H9 (cell line): ENCODE data around the gene P4HTM. TPM values are rescaled to one million over a fixed set of nuclear protein-coding genes. Genes with fewer than 3 reads are reported as not detected.

Experiments
- DNase-seq: peaks from one replicate; pipeline ENCODE4 v3.0.0-alpha.2; 2017
- H2AFZ ChIP-seq: one replicate; pipeline ENCODE4 v1.6.1; 2013; ENCODE audit warnings: mild to moderate bottlenecking, low read length, control low read depth, moderate library complexity
- H2AK5ac ChIP-seq: 2 replicates; pipeline ENCODE4 v1.6.1; 2013; ENCODE audit warnings: low read length, control low read depth, mixed read lengths; ENCODE audit not compliant: insufficient read length
- H2BK120ac ChIP-seq: one replicate; pipeline ENCODE4 v1.6.1; 2013; ENCODE audit warnings: low read depth, mild to moderate bottlenecking, low read length, control low read depth, inconsistent platforms; ENCODE audit not compliant: poor library complexity, severe bottlenecking
- H2BK12ac ChIP-seq: 2 replicates; pipeline ENCODE4 v1.6.1; 2013; ENCODE audit warnings: low read length, control low read depth, mixed read lengths, low read depth; ENCODE audit not compliant: insufficient read length
- H2BK15ac ChIP-seq: 2 replicates; pipeline ENCODE4 v1.6.1; 2013; ENCODE audit warnings: low read depth, low read length, control low read depth
- H2BK20ac ChIP-seq: one replicate; pipeline ENCODE4 v1.6.1; 2013; ENCODE audit warnings: low read depth, mild to moderate bottlenecking, low read length, control low read depth, inconsistent platforms; ENCODE audit not compliant: poor library complexity, severe bottlenecking
- H2BK5ac ChIP-seq: 2 replicates; pipeline ENCODE4 v1.6.1; 2013; ENCODE audit warnings: low read length, control low read depth, mixed read lengths; ENCODE audit not compliant: insufficient read length
- H3K14ac ChIP-seq: 2 replicates; pipeline ENCODE4 v1.6.1; 2013; ENCODE audit warnings: low read length, control low read depth; ENCODE audit not compliant: insufficient read depth
- H3K18ac ChIP-seq: 2 replicates; pipeline ENCODE4 v1.6.1; 2013; ENCODE audit warnings: low read depth, mild to moderate bottlenecking, mixed read lengths, low read length, control low read depth; ENCODE audit not compliant: insufficient read length
- H3K23ac ChIP-seq: 2 replicates; pipeline ENCODE4 v1.6.1; 2013; ENCODE audit warnings: low read length, control low read depth, mixed read lengths, low read depth; ENCODE audit not compliant: insufficient read length
- H3K23me2 ChIP-seq: 2 replicates; pipeline ENCODE4 v1.6.1; 2013; ENCODE audit warnings: low read depth, mild to moderate bottlenecking, mixed read lengths, low read length, control low read depth; ENCODE audit not compliant: insufficient read length, poor library complexity, severe bottlenecking
- H3K27ac ChIP-seq: 2 replicates; pipeline ENCODE4 v1.5.1; 2013; ENCODE audit warnings: low read length, control low read depth, mixed read lengths, low read depth; ENCODE audit not compliant: insufficient read length
- H3K27me3 ChIP-seq: 2 replicates; pipeline ENCODE4 v1.6.1; 2013; ENCODE audit warnings: low read length, control low read depth, inconsistent platforms; ENCODE audit not compliant: insufficient read depth
- H3K4ac ChIP-seq: 2 replicates; pipeline ENCODE4 v1.6.1; 2013; ENCODE audit warnings: low read depth, mild to moderate bottlenecking, control low read depth, inconsistent platforms, low read length, moderate library complexity
- H3K4me1 ChIP-seq: 2 replicates; pipeline ENCODE4 v1.6.1; 2013; ENCODE audit warnings: low read length, control low read depth, inconsistent platforms; ENCODE audit not compliant: insufficient read depth
- H3K4me2 ChIP-seq: 2 replicates; pipeline ENCODE4 v1.6.1; 2013; ENCODE audit warnings: low read length, control low read depth, mixed read lengths; ENCODE audit not compliant: insufficient read length, insufficient read depth
- H3K56ac ChIP-seq: 2 replicates; pipeline ENCODE4 v1.6.1; 2013; ENCODE audit warnings: low read depth, mild to moderate bottlenecking, mixed read lengths, low read length, control low read depth; ENCODE audit not compliant: insufficient read length
- H3K79me1 ChIP-seq: 2 replicates; pipeline ENCODE4 v1.6.1; 2013; ENCODE audit warnings: low read depth, mild to moderate bottlenecking, moderate library complexity, low read length, control low read depth, inconsistent platforms; ENCODE audit not compliant: insufficient read depth, poor library complexity, severe bottlenecking
- H3K79me2 ChIP-seq: 2 replicates; pipeline ENCODE4 v1.6.1; 2013; ENCODE audit warnings: low read length, control low read depth, inconsistent platforms; ENCODE audit not compliant: insufficient read depth
- H3K9ac ChIP-seq: 2 replicates; pipeline ENCODE4 v1.6.1; 2013; ENCODE audit warnings: low read length, control low read depth, mixed read lengths; ENCODE audit not compliant: insufficient read length; ENCODE audit errors: extremely low read depth
- H3K9me3 ChIP-seq: one replicate; pipeline ENCODE4 v1.6.1; 2013; ENCODE audit warnings: low read depth, low read length, inconsistent platforms; ENCODE audit not compliant: control insufficient read depth
- H3T11ph ChIP-seq: one replicate; pipeline ENCODE4 v1.6.1; 2013; ENCODE audit warnings: mild to moderate bottlenecking, low read length, control low read depth, inconsistent platforms
- H4K20me1 ChIP-seq: one replicate; pipeline ENCODE4 v1.6.1; 2013; ENCODE audit not compliant: control insufficient read depth, insufficient read length, insufficient read depth
- H4K5ac ChIP-seq: 2 replicates; pipeline ENCODE4 v1.6.1; 2013; ENCODE audit warnings: low read depth, mild to moderate bottlenecking, mixed read lengths, low read length, control low read depth; ENCODE audit not compliant: insufficient read length
- H4K8ac ChIP-seq: replicated peaks from 2 replicates; pipeline ENCODE4 v1.6.1; 2013; ENCODE audit warnings: low read length, control low read depth, mixed read lengths, low read depth; ENCODE audit not compliant: insufficient read length
- H4K91ac ChIP-seq: 2 replicates; pipeline ENCODE4 v1.6.1; 2013; ENCODE audit warnings: low read depth, mild to moderate bottlenecking, moderate library complexity, mixed read lengths, low read length, control low read depth; ENCODE audit not compliant: insufficient read length
- H3K27ac Mint-ChIP-seq, 3 experiments: 2 replicates in 2 of 3; 3 replicates in 1 of 3; pipeline ENCODE4 v1.8.0; 2020 to 2021; ENCODE audit warnings: mixed read lengths in 3 of 3, mild to moderate bottlenecking in 1 of 3, moderate library complexity in 1 of 3
- H3K27me3 Mint-ChIP-seq: 2 replicates; pipeline ENCODE4 v1.8.0; 2021; ENCODE audit warnings: low read depth, mild to moderate bottlenecking, moderate library complexity, mixed read lengths
- H3K36me3 Mint-ChIP-seq, 3 experiments: 2 replicates in 2 of 3; 3 replicates in 1 of 3; pipeline ENCODE4 v1.8.0; 2020 to 2021; ENCODE audit warnings: low read depth in 3 of 3, mixed read lengths in 3 of 3; ENCODE audit not compliant: insufficient read depth in 1 of 3
- H3K4me1 Mint-ChIP-seq, 2 experiments: 2 replicates each; pipeline ENCODE4 v1.8.0; 2020; ENCODE audit warnings: mixed read lengths in 2 of 2
- H3K4me3 Mint-ChIP-seq, 2 experiments: 2 replicates in 1 of 2; 3 replicates in 1 of 2; pipeline ENCODE4 v1.8.0; 2020 to 2021; ENCODE audit warnings: mild to moderate bottlenecking in 2 of 2, mixed read lengths in 2 of 2, moderate library complexity in 1 of 2
- H3K9me3 Mint-ChIP-seq, 2 experiments: 2 replicates in 1 of 2; 3 replicates in 1 of 2; pipeline ENCODE4 v1.8.0; 2020; ENCODE audit warnings: mild to moderate bottlenecking in 2 of 2, mixed read lengths in 2 of 2, moderate library complexity in 1 of 2
- CTCF ChIP-seq: fragments of 200-600 bp; sonication (generic); conservative IDR thresholded peaks from 3 replicates; pipeline ENCODE4 v1.8.0; 2021; ENCODE audit warnings: antibody characterized with exemption, mild to moderate bottlenecking
- WGBS: extraction: QIAGEN DNeasy Blood & Tissue Kit; methylation state at CpG from one replicate; pipeline ENCODE4 v1.1.7; 2013; ENCODE audit warnings: missing lambda C conversion rate, low lambda C conversion rate, mixed read lengths; ENCODE audit not compliant: insufficient read length; ENCODE audit errors: extremely low coverage; 5-methylcytosine and 5-hydroxymethylcytosine counted together
- total RNA-seq: library from RNA; stranded (reverse); gene quantifications from 2 replicates; pipeline ENCODE4 v1.2.1, GENCODE V29; 2021

P4HTM gene
- total RNA-seq, 1 experiment from 2014 or later = 36.0 TPM

- no peak overlapping the region for H2BK20ac ChIP-seq
- H3K27ac ChIP-seq = no peak overlapping the region
- H3K4me2 ChIP-seq = peak overlapping the region; percentile 87
- no peak overlapping the region for H3K4ac ChIP-seq
- no peak overlapping the region for H3K56ac ChIP-seq
- H2BK5ac ChIP-seq = no peak overlapping the region
- H3K4me1 ChIP-seq = no peaks in the 10 kb centered on the region
- no peak overlapping the region for H3K23ac ChIP-seq
- WGBS = no CpG with 5 or more reads among the region's 12 CpGs
- H2BK120ac ChIP-seq = no peak overlapping the region
- H3T11ph ChIP-seq = no peak overlapping the region
- TF ChIP-seq CTCF = no peak
- peaks cover 23 to 24% of the 10 kb centered on the region in 2 experiments for H3K4me1 Mint-ChIP-seq
- H3K4me3 Mint-ChIP-seq = peak overlapping the region; percentile 91 to 95
- no peaks in the 10 kb centered on the region for H3K27me3 Mint-ChIP-seq
- no peak overlapping the region for H3K18ac ChIP-seq
- no peak overlapping the region for H4K91ac ChIP-seq
- no peaks in the 10 kb centered on the region for H3K9me3 Mint-ChIP-seq
- H3K27ac Mint-ChIP-seq = peak overlapping the region; percentile 86 to 91 (median 87); a peak in 5 of 7 replicates
- peak overlapping the region; percentile 85 for H3K9ac ChIP-seq
- no peaks in the 10 kb centered on the region for H3K79me2 ChIP-seq
- no peaks in the 10 kb centered on the region for H3K9me3 ChIP-seq
- no peaks in the 10 kb centered on the region for H3K27me3 ChIP-seq
- no peak for DNase-seq
- H3K36me3 Mint-ChIP-seq = peaks cover 30 to 46% (median 41%) of the 10 kb centered on the region in 3 experiments
- H4K8ac ChIP-seq = no peak overlapping the region
- H2AFZ ChIP-seq = no peak overlapping the region
- H2BK15ac ChIP-seq = no peak overlapping the region
- H4K5ac ChIP-seq = no peak overlapping the region
- H2AK5ac ChIP-seq = no peak overlapping the region
- H3K23me2 ChIP-seq = peaks cover 22% of the 10 kb centered on the region
- H2BK12ac ChIP-seq = no peak overlapping the region
- no peaks in the 10 kb centered on the region for H3K79me1 ChIP-seq
- H3K14ac ChIP-seq = no peak overlapping the region
- peaks cover 2% of the 10 kb centered on the region for H4K20me1 ChIP-seq
These were observed 29.9 kb downstream of the P4HTM start for GRCh38 chr3:49019941-49020329.
